Neutrophil (primary cell): Measurements from ENCODE around the gene ISOC2.

Experiments used
- H3K27ac ChIP-seq: fragments of 200-600 bp; sonication (generic); 2 replicates; pipeline ENCODE4 v1.5.1; 2016; ENCODE audit warnings: mild to moderate bottlenecking, moderate library complexity
- H3K27me3 ChIP-seq: fragments of 200-600 bp; sonication (generic); 2 replicates; pipeline ENCODE4 v1.6.0; 2016; ENCODE audit warnings: mild to moderate bottlenecking
- H3K36me3 ChIP-seq: fragments of 200-600 bp; sonication (generic); 2 replicates; pipeline ENCODE4 v1.5.1; 2017
- H3K4me1 ChIP-seq, 2 experiments: fragments of 200-600 bp in 1 of 2; sonication (generic) in 1 of 2; 1 replicate in 1 of 2; 2 replicates in 1 of 2; pipeline versions ENCODE4 v1.5.1 to v1.6.1; 2013 to 2016; ENCODE audit warnings: low read depth in 1 of 2, low read length in 1 of 2, mild to moderate bottlenecking in 1 of 2, moderate library complexity in 1 of 2; ENCODE audit not compliant: control insufficient read depth in 1 of 2, insufficient read depth in 1 of 2
- H3K4me3 ChIP-seq, 2 experiments: fragments of 200-600 bp in 1 of 2; sonication (generic) in 1 of 2; 1 replicate in 1 of 2; 2 replicates in 1 of 2; pipeline ENCODE4 v1.5.1; 2013 to 2016; ENCODE audit warnings: low read depth in 1 of 2, low read length in 1 of 2, mild to moderate bottlenecking in 1 of 2, moderate library complexity in 1 of 2
- H3K9me3 ChIP-seq: fragments of 200-600 bp; sonication (generic); 2 replicates; pipeline ENCODE4 v1.5.1; 2016
- TF ChIP-seq, protein P1 (sequence below): fragments of 200-600 bp; sonication (generic); IDR thresholded peaks from 2 replicates; pipeline ENCODE4 v1.5.1; 2016; ENCODE audit warnings: antibody characterized with exemption

Gene ISOC2

DNA sequence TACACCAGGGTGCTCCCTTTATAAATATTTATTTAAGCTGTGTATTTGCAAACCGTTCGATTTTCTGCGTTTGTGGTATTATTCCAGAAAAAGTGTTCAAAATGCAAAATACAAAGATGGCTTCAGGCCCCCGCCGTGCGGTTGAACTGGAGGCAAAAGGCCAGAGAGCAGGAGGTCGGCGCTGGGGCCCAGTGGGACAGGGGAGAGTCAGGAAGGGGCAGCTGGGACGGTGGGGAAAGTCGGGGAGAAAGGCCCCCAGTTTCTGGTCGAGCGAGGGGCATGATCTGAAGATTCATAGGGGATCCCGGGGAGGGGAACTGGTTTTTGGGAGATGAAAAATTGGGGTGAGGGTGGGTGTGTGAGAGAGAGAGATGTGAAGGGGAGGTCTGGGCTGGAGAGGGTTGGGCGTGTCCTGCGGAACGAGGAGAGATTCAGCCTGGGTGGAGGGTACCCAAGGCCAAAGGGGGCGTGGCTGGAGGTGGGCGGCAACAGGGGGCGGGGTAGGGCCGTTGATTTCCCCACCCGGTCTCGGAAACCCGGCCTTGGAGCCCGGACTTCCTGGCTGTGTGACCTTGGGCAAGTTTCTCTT lies 678 bp downstream of the ISOC2 start:
- Histone ChIP-seq H3K36me3 (no peaks in the 10 kb centered on the region), H3K27me3 (peaks cover 5% of the 10 kb centered on the region), H3K4me1 (peaks cover 12 to 16% of the 10 kb centered on the region in 2 experiments), H3K4me3 (peak overlapping the region; percentile 76 to 83), H3K27ac (no peak overlapping the region), H3K9me3 (no peaks in the 10 kb centered on the region)
- TF ChIP-seq, protein P1, sequence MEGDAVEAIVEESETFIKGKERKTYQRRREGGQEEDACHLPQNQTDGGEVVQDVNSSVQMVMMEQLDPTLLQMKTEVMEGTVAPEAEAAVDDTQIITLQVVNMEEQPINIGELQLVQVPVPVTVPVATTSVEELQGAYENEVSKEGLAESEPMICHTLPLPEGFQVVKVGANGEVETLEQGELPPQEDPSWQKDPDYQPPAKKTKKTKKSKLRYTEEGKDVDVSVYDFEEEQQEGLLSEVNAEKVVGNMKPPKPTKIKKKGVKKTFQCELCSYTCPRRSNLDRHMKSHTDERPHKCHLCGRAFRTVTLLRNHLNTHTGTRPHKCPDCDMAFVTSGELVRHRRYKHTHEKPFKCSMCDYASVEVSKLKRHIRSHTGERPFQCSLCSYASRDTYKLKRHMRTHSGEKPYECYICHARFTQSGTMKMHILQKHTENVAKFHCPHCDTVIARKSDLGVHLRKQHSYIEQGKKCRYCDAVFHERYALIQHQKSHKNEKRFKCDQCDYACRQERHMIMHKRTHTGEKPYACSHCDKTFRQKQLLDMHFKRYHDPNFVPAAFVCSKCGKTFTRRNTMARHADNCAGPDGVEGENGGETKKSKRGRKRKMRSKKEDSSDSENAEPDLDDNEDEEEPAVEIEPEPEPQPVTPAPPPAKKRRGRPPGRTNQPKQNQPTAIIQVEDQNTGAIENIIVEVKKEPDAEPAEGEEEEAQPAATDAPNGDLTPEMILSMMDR, result no peak

DNA sequence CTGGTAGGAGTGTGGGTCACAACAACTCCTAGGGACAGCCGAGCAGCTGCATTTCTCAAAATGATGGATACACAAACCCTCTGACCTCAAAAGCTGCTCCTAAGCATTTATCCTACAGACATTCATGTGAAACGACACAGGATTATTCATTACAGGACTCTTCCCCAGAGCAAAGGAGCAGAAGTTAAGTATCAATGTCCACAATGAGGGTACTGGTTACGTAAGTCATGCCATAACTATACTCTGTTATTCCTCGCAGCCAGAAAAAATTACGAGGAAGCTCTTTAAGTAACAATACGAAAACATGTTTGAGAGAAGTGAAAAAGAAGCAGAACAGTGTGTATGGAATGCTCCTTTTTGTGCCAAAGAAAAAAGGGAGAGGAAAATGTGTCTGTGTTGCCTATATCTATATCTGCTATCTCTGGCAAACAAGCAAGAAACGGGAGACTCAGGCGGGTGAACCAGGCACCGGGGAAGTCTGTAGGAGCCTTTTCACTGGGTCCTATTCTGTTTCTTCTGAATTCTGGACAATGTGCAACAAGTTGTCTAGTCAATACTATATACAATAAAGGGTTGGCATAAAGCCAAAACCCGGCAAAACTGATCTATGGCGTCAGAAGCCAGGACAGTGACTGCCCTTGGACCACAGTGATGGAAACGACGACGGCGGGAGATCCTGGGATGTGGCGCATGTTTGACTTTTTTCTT lies 1.3 kb downstream of the ISOC2 start:
- TF ChIP-seq, protein P1, result no peak
- H3K36me3 ChIP-seq, result no peaks in the 10 kb centered on the region
- no peaks in the 10 kb centered on the region for H3K9me3 ChIP-seq
- no peaks in the 10 kb centered on the region for H3K27me3 ChIP-seq
- no peak overlapping the region for H3K27ac ChIP-seq
- peaks cover 12 to 16% of the 10 kb centered on the region in 2 experiments for H3K4me1 ChIP-seq
- no peak overlapping the region for H3K4me3 ChIP-seq

GRCh38 chr19:55459551-55459949 lies 1.9 kb downstream of the ISOC2 start:
- Histone ChIP-seq H3K27ac (no peak overlapping the region), H3K9me3 (no peaks in the 10 kb centered on the region), H3K36me3 (no peaks in the 10 kb centered on the region), H3K4me3 (no peak overlapping the region), H3K4me1 (peaks cover 12 to 16% of the 10 kb centered on the region in 2 experiments), H3K27me3 (no peaks in the 10 kb centered on the region)
- TF ChIP-seq, protein P1, result no peak

DNA sequence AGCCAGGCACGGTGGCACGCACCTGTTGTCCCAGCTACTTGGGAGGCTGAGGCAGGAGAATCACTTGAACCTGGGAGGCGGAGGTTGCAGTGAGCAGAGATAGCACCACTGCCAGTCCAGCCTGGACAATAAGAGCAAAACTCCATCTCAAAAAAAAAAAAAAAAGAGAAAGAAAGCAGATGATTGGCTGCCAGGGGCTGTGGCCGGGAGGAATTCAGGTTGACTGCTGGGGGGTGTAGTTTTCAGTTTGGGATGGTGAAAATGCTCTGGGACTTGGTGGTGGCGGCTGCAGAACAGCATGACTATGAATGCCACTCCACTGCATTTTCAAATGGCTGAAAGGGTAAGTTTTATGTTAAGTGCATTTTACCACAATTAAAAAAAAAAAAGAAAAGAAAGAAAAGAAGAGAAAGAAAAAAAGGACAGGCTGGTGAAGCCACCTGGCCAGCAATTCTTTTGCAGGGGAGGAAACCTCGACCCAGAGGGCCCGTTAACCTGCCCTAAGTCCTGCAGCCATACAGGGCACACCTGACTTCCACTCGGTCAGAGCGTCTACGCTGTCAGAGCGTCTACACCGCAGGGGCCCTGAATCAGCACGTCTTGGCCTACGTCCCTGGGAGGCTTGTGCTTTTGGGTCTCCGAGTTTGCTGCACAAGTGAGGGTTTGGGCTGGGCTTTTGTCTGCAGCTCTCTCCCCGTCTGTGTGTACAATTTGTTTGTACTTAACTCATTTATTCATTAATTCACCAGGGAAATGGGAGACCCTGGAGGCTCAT lies 3.6 kb downstream of the ISOC2 start:
- TF ChIP-seq, protein P1, result no peak
- H3K36me3 ChIP-seq, result no peaks in the 10 kb centered on the region
- H3K27ac ChIP-seq, result no peak overlapping the region
- peaks cover 14% of the 10 kb centered on the region for H3K27me3 ChIP-seq
- no peaks in the 10 kb centered on the region for H3K9me3 ChIP-seq
- no peak overlapping the region for H3K4me3 ChIP-seq
- peaks cover 12 to 16% of the 10 kb centered on the region in 2 experiments for H3K4me1 ChIP-seq

- no peak overlapping the region for H3K27ac ChIP-seq
- TF ChIP-seq, protein P1, result no peak
- no peak overlapping the region for H3K4me3 ChIP-seq
- H3K9me3 ChIP-seq, result no peaks in the 10 kb centered on the region
- peaks cover 3 to 5% of the 10 kb centered on the region in 2 experiments for H3K4me1 ChIP-seq
- H3K36me3 ChIP-seq, result no peaks in the 10 kb centered on the region
- peaks cover 29% of the 10 kb centered on the region for H3K27me3 ChIP-seq
Measured at GRCh38 chr19:55456347-55456746, 5.1 kb downstream of the ISOC2 start.
